Measurements from ENCODE around the gene ADARB1. TPM values are rescaled to one million over a fixed set of nuclear protein-coding genes. Genes with fewer than 3 reads are reported as not detected.

ADARB1 gene
- polyA plus RNA-seq, 1 of the 3 experiments (the other 2 are of a cell fraction) = 7.8 TPM

- TF ChIP-seq REST (IDR thresholded peaks at IDR 0.05; ENCODE audit: low read depth, low read length) = no peak
- no peak for TF ChIP-seq YY1 (IDR thresholded peaks at IDR 0.05; ENCODE audit: low read depth)
- TF ChIP-seq TEAD4 (IDR thresholded peaks at IDR 0.05; ENCODE audit: borderline replicate concordance, insufficient read depth) = no peak
- no peak for TF ChIP-seq GATA2 (CRISPR knock-in tag; IDR thresholded peaks at IDR 0.05)
- TF ChIP-seq FOXM1 (IDR thresholded peaks at IDR 0.05; ENCODE audit: low read depth) = no peak
- TF ChIP-seq GABPA (IDR thresholded peaks at IDR 0.05; ENCODE audit: low read depth) = no peak
- no peak for TF ChIP-seq SIN3A (IDR thresholded peaks at IDR 0.05; ENCODE audit: borderline replicate concordance, low read depth, low read length)
These were observed 36.4 kb upstream of the ADARB1 start (continued) for GRCh38 chr21:45037986-45038385.

- H3K4me2 ChIP-seq = no peak overlapping the region
- no peaks in the 10 kb centered on the region for H3K36me3 ChIP-seq (replicated peaks in 1 of 2; ENCODE audit: control insufficient read depth in 1 of 2, insufficient read depth in 2 of 2, low read length in 1 of 2)
- no peak overlapping the region for H3K27ac ChIP-seq (ENCODE audit: low read depth in 2 of 2, low read length in 1 of 2)
- DNase-seq = peak; percentile 29
- H3K4me1 ChIP-seq (ENCODE audit: control insufficient read depth in 1 of 2, insufficient read depth in 2 of 2, low read depth in 1 of 2, low read length in 1 of 2) = no peaks in the 10 kb centered on the region
- WGBS (ENCODE audit: low lambda C conversion rate) = 100% methylated on average over 1 of the region's 3 CpGs
- H3K79me2 ChIP-seq (ENCODE audit: insufficient read depth) = no peaks in the 10 kb centered on the region
- no peak overlapping the region for H3K4me3 ChIP-seq (ENCODE audit: low read depth in 2 of 2, low read length in 1 of 2)
- no peaks in the 10 kb centered on the region for H3K9me2 ChIP-seq
- no peak overlapping the region for H3K9ac ChIP-seq
- no peaks in the 10 kb centered on the region for H3K27me3 ChIP-seq (ENCODE audit: insufficient read depth)
- no peak overlapping the region for H2AFZ ChIP-seq (ENCODE audit: low read depth)
- no peaks in the 10 kb centered on the region for H3K9me3 ChIP-seq
- POLR2A ChIA-PET = no interaction called here
- H3F3A ChIP-seq (replicated peaks; ENCODE audit: insufficient read depth) = no peaks in the 10 kb centered on the region
- CTCF ChIA-PET = no interaction called here
- H4K20me1 ChIP-seq (ENCODE audit: insufficient read depth) = no peaks in the 10 kb centered on the region
- no peak for TF ChIP-seq JUND (IDR thresholded peaks at IDR 0.05)
- TF ChIP-seq MXI1 (IDR thresholded peaks at IDR 0.05; ENCODE audit: low read depth, low read length) = no peak
- no peak for TF ChIP-seq RXRA (IDR thresholded peaks at IDR 0.05; ENCODE audit: borderline replicate concordance, low read depth)
- no peak for TF ChIP-seq EZH2phosphoT487 (IDR thresholded peaks at IDR 0.05; ENCODE audit: borderline replicate concordance, low read depth)
- no peak for TF ChIP-seq FOSL2 (IDR thresholded peaks at IDR 0.05; ENCODE audit: borderline replicate concordance, low read depth)
- no peak for TF ChIP-seq SMC3 (IDR thresholded peaks at IDR 0.05; ENCODE audit: low read depth, low read length)
- TF ChIP-seq TEAD4 (IDR thresholded peaks at IDR 0.05; ENCODE audit: borderline replicate concordance, insufficient read depth) = no peak
- TF ChIP-seq ELF1 (IDR thresholded peaks at IDR 0.05) = no peak
- TF ChIP-seq RFX5 (IDR thresholded peaks at IDR 0.05; ENCODE audit: low read length) = no peak
- no peak for TF ChIP-seq RCOR1 (IDR thresholded peaks at IDR 0.05; ENCODE audit: low read length)
- no peak for TF ChIP-seq GATA2 (CRISPR knock-in tag; IDR thresholded peaks at IDR 0.05)
- TF ChIP-seq REST (IDR thresholded peaks at IDR 0.05; ENCODE audit: low read depth, low read length) = no peak
- TF ChIP-seq CTCF (IDR thresholded peaks at IDR 0.05) = no peak
- TF ChIP-seq POLR2AphosphoS5 (IDR thresholded peaks at IDR 0.05; ENCODE audit: low read depth, low read length) = no peak
- no peak for TF ChIP-seq FOXJ3 (CRISPR knock-in tag; IDR thresholded peaks at IDR 0.05)
- TF ChIP-seq MEF2A (IDR thresholded peaks at IDR 0.05; ENCODE audit: borderline replicate concordance, low read depth) = no peak
- TF ChIP-seq TAF1 (IDR thresholded peaks at IDR 0.05; ENCODE audit: borderline replicate concordance, low read depth, low read length) = no peak
- TF ChIP-seq SIN3A (IDR thresholded peaks at IDR 0.05; ENCODE audit: borderline replicate concordance, low read depth, low read length) = no peak
- no peak for TF ChIP-seq RAD21 (IDR thresholded peaks at IDR 0.05; ENCODE audit: low read length)
These were observed 34.8 kb upstream of the ADARB1 start for GRCh38 chr21:45039317-45040156.
